Spleen (tissue), 11 donors: Measurements from ENCODE around the gene AMZ2. TPM values are rescaled to one million over a fixed set of nuclear protein-coding genes. Genes with fewer than 3 reads are reported as not detected.
"Not testable (repeated sequence)": the region's sequence is repeated elsewhere in the genome, so short reads cannot be mapped to it uniquely, and the experiment has no call there.

Experiments
- DNase-seq: peaks from one replicate; pipeline ENCODE4 v3.0.0-alpha.2; 2020
- H3K27ac ChIP-seq, 8 donors: fragments of 200-600 bp; sonication (generic) in 7 of 8; 1 replicate in 4 of 8; 2 replicates in 4 of 8; pipeline versions ENCODE4 v1.5.0 to v1.8.0; 2016 to 2021; ENCODE audit warnings: inconsistent platforms in 4 of 8, mild to moderate bottlenecking in 4 of 8, moderate library complexity in 1 of 8
- H3K27me3 ChIP-seq, 7 donors: fragments of 200-600 bp; sonication (generic) in 6 of 7; replicated peaks in 1 of 7; 1 replicate in 4 of 7; 2 replicates in 3 of 7; pipeline versions ENCODE4 v1.5.0 to v1.8.0; 2016 to 2021; ENCODE audit warnings: inconsistent platforms in 3 of 7, mild to moderate bottlenecking in 1 of 7
- H3K36me3 ChIP-seq, 6 donors: fragments of 200-600 bp; sonication (generic) in 5 of 6; 1 replicate in 4 of 6; 2 replicates in 2 of 6; pipeline versions ENCODE4 v1.5.0 to v1.8.0; 2016 to 2021; ENCODE audit warnings: inconsistent platforms in 2 of 6
- H3K4me1 ChIP-seq, 6 donors: fragments of 200-600 bp; sonication (generic) in 5 of 6; 1 replicate in 3 of 6; 2 replicates in 3 of 6; pipeline versions ENCODE4 v1.5.0 to v1.8.0; 2016 to 2021; ENCODE audit warnings: inconsistent platforms in 3 of 6
- H3K4me3 ChIP-seq, 8 donors: fragments of 200-600 bp; sonication (generic) in 7 of 8; 1 replicate in 4 of 8; 2 replicates in 4 of 8; pipeline versions ENCODE4 v1.5.0 to v1.8.0; 2016 to 2021; ENCODE audit warnings: inconsistent platforms in 4 of 8, mild to moderate bottlenecking in 4 of 8, moderate library complexity in 2 of 8
- H3K9me3 ChIP-seq, 8 donors: fragments of 200-600 bp; sonication (generic) in 7 of 8; 1 replicate in 4 of 8; 2 replicates in 4 of 8; pipeline versions ENCODE4 v1.5.0 to v1.8.0; 2016 to 2021; ENCODE audit warnings: inconsistent platforms in 4 of 8
- CTCF ChIP-seq, 11 experiments: fragments of 200-600 bp in 7 of 11; fragments of 450-650 bp in 4 of 11; sonication (generic) in 4 of 11; IDR thresholded peaks in 8 of 11; conservative IDR thresholded peaks in 3 of 11; 1 replicate in 7 of 11; 2 replicates in 4 of 11; pipeline versions ENCODE4 v1.4.0 to v1.8.0; 2016 to 2021; ENCODE audit warnings: antibody characterized with exemption in 11 of 11, inconsistent platforms in 4 of 11, mild to moderate bottlenecking in 1 of 11
- POLR2A ChIP-seq, 3 donors: fragments of 450-650 bp; IDR thresholded peaks; one replicate each; pipeline ENCODE4 v1.5.1; 2017; ENCODE audit warnings: antibody characterized with exemption in 3 of 3, mild to moderate bottlenecking in 1 of 3
- POLR2AphosphoS5 ChIP-seq, 3 donors: sonication (generic); formaldehyde crosslinking; IDR thresholded peaks; one replicate each; pipeline ENCODE4 v1.5.1; 2017; ENCODE audit warnings: antibody characterized with exemption in 3 of 3
- WGBS, 5 donors: extraction: QIAGEN DNeasy Blood & Tissue Kit in 3 of 5; methylation state at CpG; one replicate each; pipeline versions ENCODE4 v1.1.5 to v1.1.7; 2013 to 2018; 5-methylcytosine and 5-hydroxymethylcytosine counted together
- intact Hi-C: fragments of 100-400 bp; cut with DNase I; formaldehyde crosslinking; loops from one replicate; pipeline ENCODE4 v1.15.0; 2023; ENCODE audit warnings: low total_unique reads
- polyA plus RNA-seq, 3 donors: library from polyadenylated mRNA; stranded (reverse); fragments of 200-250 nt; gene quantifications; one replicate each; pipeline ENCODE4 v1.2.1, GENCODE V29; 2013
- total RNA-seq, 7 donors: library from RNA; depleted of rRNA in 3 of 7; stranded (reverse); fragments of >200 nt in 3 of 7; fragmentation: NEBNext Ultra II Directional in 4 of 7; extraction: Animal tissue kit (Norgen Biotek cat#: 25700) in 4 of 7; gene quantifications; one replicate each; pipeline versions ENCODE4 v1.1.0 to v1.2.1, GENCODE V29; 2016 to 2021
- donor health status: healthy with polysubstance abuse.
- donor health status: DM: no; HTN: no; CAD: no; lungs with moderate emphysema.
- donor health status: DM: no; HTN: no; CAD: no.
- donor health status: Bipolar disorder and iron deficiency.
- donor health status: healthy.
- donor health status: DM: no; HTN: no; CAD: no.
- donor health status: DM: yes; HTN: yes; CAD: no.

The AMZ2 gene
- total and polyA plus RNA-seq, 10 donors: 40.4 to 75.1 (median 51.7) TPM

GRCh38 chr17:68255731-68256538 lies 8.1 kb downstream of the AMZ2 start:
- no peaks in the 10 kb centered on the region for H3K27me3 ChIP-seq
- no peaks in the 10 kb centered on the region for H3K9me3 ChIP-seq
- WGBS, 5 donors: 36 to 48% (median 43%) methylated on average over 5 of the region's 5 CpGs
- H3K27ac ChIP-seq: peak overlapping the region in 7 of 8 donors; percentile 45 to 85 (median 79)
- H3K4me3 ChIP-seq: no peak overlapping the region
- intact Hi-C loops: no loop called here
- TF ChIP-seq POLR2A (IDR thresholded peaks at IDR 0.05): no peak
- no peak for TF ChIP-seq POLR2AphosphoS5 (IDR thresholded peaks at IDR 0.05)
- no peak for TF ChIP-seq CTCF (IDR thresholded peaks at IDR 0.05 in 8 of 11, conservative IDR thresholded peaks at IDR 0.05 in 3 of 11)
- H3K36me3 ChIP-seq: peaks cover 0 to 60% (median 12%) of the 10 kb centered on the region in 6 donors
- DNase-seq: no peak
- H3K4me1 ChIP-seq: peaks cover 28 to 95% (median 60%) of the 10 kb centered on the region in 6 donors

DNA sequence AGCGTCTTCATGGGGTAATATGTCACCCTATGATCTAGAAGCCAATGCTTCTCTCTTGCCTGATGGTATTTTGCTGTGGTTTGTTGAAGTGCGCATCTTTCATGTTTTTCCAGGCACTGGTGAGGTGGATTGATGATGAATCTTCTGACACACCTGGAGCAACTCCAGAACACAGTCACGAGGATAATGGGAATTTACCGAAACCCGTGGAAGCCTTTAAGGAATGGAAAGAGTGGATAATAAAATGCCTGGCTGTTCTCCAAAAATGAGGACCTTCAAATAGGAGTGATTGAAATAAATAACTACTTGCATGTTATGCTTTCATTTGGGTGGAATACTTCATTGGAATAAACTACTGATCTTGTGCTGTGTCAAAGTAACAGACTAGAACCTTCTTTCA lies 8.9 kb downstream of the AMZ2 start:
- peak overlapping the region in 7 of 8 donors; percentile 45 to 85 (median 79) for H3K27ac ChIP-seq
- H3K4me3 ChIP-seq, intact Hi-C loops: not testable (repeated sequence)

DNA sequence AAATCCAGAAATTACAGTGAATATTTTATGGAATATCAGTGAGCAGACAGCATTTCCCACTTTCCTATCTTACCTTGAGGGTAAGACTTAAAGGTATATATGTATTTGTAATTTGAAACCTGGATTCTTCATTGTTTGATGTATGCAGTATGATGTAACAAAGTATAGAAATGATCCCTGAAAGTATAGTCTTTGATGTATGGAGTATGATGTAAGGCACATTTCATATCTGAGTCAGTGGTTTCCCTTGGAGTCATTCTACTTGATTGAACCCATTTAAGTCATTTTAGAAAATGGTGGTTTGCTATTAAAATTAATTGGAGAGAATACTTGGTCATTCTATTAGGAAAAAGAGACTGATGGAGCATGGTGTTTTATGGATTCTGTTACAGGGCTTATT lies 10.1 kb downstream of the AMZ2 start:
- DNase-seq: no peak
- peaks cover 28 to 87% (median 60%) of the 10 kb centered on the region in 6 donors for H3K4me1 ChIP-seq
- peak overlapping the region in 6 of 8 donors; percentile 73 to 85 (median 82) for H3K27ac ChIP-seq
- no peak overlapping the region for H3K4me3 ChIP-seq
- H3K9me3 ChIP-seq: no peaks in the 10 kb centered on the region
- intact Hi-C loops: no loop called here
- peaks cover 0 to 42% (median 7%) of the 10 kb centered on the region in 6 donors for H3K36me3 ChIP-seq
- H3K27me3 ChIP-seq: no peaks in the 10 kb centered on the region
- TF ChIP-seq CTCF (IDR thresholded peaks at IDR 0.05 in 8 of 11, conservative IDR thresholded peaks at IDR 0.05 in 3 of 11): no peak
- TF ChIP-seq POLR2AphosphoS5 (IDR thresholded peaks at IDR 0.05): no peak
- TF ChIP-seq POLR2A (IDR thresholded peaks at IDR 0.05): no peak

More for the DNA sequence above, 8.9 kb downstream of the AMZ2 start:
- WGBS, 5 donors: 85 to 88% (median 86%) methylated on average over 5 of the region's 5 CpGs
- not testable (repeated sequence) for DNase-seq, H3K9me3 ChIP-seq, H3K27me3 ChIP-seq
- Histone ChIP-seq H3K4me1 (peaks cover 28 to 90% (median 59%) of the 10 kb centered on the region in 6 donors), H3K36me3 (peaks cover 0 to 54% (median 7%) of the 10 kb centered on the region in 6 donors)

GRCh38 chr17:68258890-68259647 lies 11.2 kb downstream of the AMZ2 start:
- peak; percentile 97 for DNase-seq
- Histone ChIP-seq H3K27ac (peak overlapping the region; percentile 57 to 85 (median 80)), H3K4me1 (peaks cover 24 to 85% (median 59%) of the 10 kb centered on the region in 6 donors), H3K4me3 (peak overlapping the region in 3 of 8 donors; percentile 1 to 36 (median 4)), H3K36me3 (peaks cover 0 to 34% (median 7%) of the 10 kb centered on the region in 6 donors)
- H3K27me3 ChIP-seq, intact Hi-C loops, H3K9me3 ChIP-seq: not testable (repeated sequence)
- WGBS, 5 donors: 6 to 15% (median 7%) methylated on average over 12 to 41 of the region's 44 CpGs
- TF ChIP-seq POLR2AphosphoS5 (IDR thresholded peaks at IDR 0.05) (peak; percentile 68 to 92 (median 90)), CTCF (IDR thresholded peaks at IDR 0.05 in 8 of 11, conservative IDR thresholded peaks at IDR 0.05 in 3 of 11) (peak in 3 of 11 experiments; percentile 7 to 32 (median 19))

GRCh38 chr17:68259648-68259951 lies 11.8 kb downstream of the AMZ2 start:
- peak overlapping the region in 7 of 8 donors; percentile 73 to 85 (median 81) for H3K27ac ChIP-seq

More at GRCh38 chr17:68259648-68259951, 11.8 kb downstream of the AMZ2 start:
- H3K9me3 ChIP-seq, intact Hi-C loops, H3K27me3 ChIP-seq, DNase-seq: not testable (repeated sequence)
- peaks cover 24 to 80% (median 54%) of the 10 kb centered on the region in 6 donors for H3K4me1 ChIP-seq
- peaks cover 0 to 29% (median 2%) of the 10 kb centered on the region in 6 donors for H3K36me3 ChIP-seq
- peak overlapping the region in 1 of 8 donors; percentile 36 for H3K4me3 ChIP-seq
- 29 to 62% (median 61%) methylated on average over 3 of the region's 3 CpGs for WGBS, 5 donors
